ENCODE measurements around the gene MRFAP1L1. TPM values are rescaled to one million over a fixed set of nuclear protein-coding genes. Genes with fewer than 3 reads are reported as not detected.

Gene MRFAP1L1
- total RNA-seq, 1 donor from 2014 or later = 43.0 TPM

DNA sequence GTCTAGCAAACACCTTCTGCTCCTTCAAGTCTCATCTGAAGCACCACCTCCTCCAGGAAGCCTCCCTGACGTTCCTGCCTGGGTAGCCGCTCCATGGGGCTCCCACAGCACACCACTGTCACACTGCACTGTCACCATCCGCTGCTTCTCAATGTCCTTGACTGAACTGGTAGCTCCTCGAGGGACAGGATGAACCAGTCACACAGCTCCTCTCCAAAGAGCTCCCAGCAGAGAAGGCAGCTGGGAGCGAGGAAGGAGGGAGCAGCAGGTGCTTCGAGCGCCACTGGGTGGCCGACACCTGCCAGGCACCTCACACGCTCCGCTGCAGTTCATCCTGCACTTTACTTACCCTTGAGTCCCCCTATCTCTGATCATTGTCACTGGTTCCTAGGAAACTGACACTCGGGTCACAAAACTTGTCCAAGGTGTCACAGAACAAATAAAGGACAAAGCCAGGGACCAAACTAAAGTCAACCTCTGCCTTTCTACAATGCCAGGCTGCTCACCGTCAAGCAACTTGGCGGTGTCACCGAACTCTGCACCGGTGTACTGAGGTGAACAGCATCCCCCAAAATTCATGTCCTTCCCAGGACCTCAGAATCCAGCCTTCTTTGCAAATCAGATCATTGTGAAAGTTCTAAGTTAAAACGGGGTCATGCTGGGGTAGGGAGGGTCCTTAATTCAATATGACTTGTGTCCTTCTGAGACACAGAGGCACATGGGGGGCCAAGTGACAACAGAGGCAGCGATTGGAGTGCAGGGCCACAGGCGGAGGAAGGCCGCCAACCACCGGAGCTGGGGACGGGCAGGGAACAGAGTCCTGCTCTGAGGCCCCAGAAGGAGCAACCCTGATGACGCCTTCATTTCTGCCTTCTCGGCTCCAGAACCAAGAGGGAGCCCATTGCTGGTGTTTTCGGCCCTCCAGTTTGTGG lies 21.5 kb downstream of the MRFAP1L1 start:
- Mint-ChIP-seq H3K36me3 (ENCODE audit: low read depth, unreplicated experiment) (peaks cover 9% of the 10 kb centered on the region), H3K27me3 (ENCODE audit: unreplicated experiment) (peaks cover 11% of the 10 kb centered on the region), H3K27ac (ENCODE audit: unreplicated experiment) (no peak overlapping the region), H3K4me3 (ENCODE audit: unreplicated experiment) (no peak overlapping the region), H3K9me3 (ENCODE audit: unreplicated experiment) (no peaks in the 10 kb centered on the region), H3K4me1 (ENCODE audit: unreplicated experiment) (no peaks in the 10 kb centered on the region)
- no peak for DNase-seq (ENCODE audit: low spot score)
- no peak for TF ChIP-seq CTCF (IDR thresholded peaks at IDR 0.05; ENCODE audit: unreplicated experiment)

DNA sequence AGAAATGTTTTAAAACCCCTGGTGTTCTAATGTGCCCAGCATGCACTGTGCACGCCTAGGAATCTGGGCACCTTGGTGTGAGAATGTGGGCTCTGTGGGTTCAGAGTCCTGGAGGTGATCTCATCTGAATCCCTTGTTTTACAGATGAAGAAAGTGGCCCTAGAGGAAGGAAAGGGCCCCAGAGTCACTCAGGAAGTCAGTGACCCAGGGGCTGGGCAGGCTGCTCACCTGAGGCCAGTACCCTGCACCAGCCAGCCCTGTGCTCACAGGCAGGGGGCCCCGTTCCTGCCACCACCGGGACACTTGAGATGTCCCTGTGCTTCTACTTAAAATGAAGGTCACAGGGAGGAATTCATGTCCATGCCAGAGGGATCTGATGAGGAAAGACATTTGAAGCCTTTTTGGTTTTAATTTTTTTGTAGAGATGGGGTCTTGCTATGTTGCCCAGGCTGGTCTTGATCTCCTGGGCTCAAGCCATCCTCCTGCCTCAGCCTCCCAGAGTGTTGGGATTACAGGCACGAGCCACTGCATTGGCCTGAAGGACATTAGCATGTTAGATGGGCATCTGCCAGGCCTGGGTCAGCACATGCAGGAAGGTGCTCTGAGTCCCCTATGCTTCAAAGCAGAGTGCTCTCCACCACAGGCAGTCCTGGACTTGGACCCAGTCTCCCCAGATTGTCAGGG lies 23.4 kb downstream of the MRFAP1L1 start:
- Mint-ChIP-seq H3K4me3 (ENCODE audit: unreplicated experiment) (no peak overlapping the region), H3K27me3 (ENCODE audit: unreplicated experiment) (peaks cover 11% of the 10 kb centered on the region), H3K36me3 (ENCODE audit: low read depth, unreplicated experiment) (peaks cover 9% of the 10 kb centered on the region), H3K27ac (ENCODE audit: unreplicated experiment) (no peak overlapping the region), H3K9me3 (ENCODE audit: unreplicated experiment) (no peaks in the 10 kb centered on the region), H3K4me1 (ENCODE audit: unreplicated experiment) (no peaks in the 10 kb centered on the region)
- DNase-seq (ENCODE audit: low spot score) = no peak
- no peak for TF ChIP-seq CTCF (IDR thresholded peaks at IDR 0.05; ENCODE audit: unreplicated experiment)

DNA sequence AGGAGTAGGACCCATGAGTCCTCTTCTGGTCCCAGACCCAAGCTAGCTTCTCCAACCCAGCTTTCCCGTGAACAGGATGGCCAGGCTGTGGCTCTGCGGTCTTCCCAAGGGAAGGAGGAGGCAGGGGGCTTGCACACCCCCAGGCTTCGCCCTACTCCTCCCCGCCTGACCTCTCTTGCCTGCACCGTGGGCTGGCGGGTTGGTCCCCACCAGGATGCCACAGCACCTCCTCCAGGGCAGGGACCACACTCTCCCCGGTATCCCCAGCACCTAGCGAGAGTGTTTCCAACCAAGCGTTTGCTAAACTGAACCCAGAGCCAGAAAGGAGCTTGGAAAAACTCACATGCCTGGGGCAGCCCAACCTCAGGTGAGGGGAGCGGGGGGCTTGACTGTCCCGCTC lies 25.0 kb downstream of the MRFAP1L1 start:
- Mint-ChIP-seq H3K36me3 (ENCODE audit: low read depth, unreplicated experiment) (peaks cover 9% of the 10 kb centered on the region), H3K27ac (ENCODE audit: unreplicated experiment) (no peak overlapping the region), H3K9me3 (ENCODE audit: unreplicated experiment) (no peaks in the 10 kb centered on the region), H3K27me3 (ENCODE audit: unreplicated experiment) (peaks cover 10% of the 10 kb centered on the region), H3K4me1 (ENCODE audit: unreplicated experiment) (no peaks in the 10 kb centered on the region), H3K4me3 (ENCODE audit: unreplicated experiment) (no peak overlapping the region)
- TF ChIP-seq CTCF (IDR thresholded peaks at IDR 0.05; ENCODE audit: unreplicated experiment) = no peak
- DNase-seq (ENCODE audit: low spot score) = no peak

DNA sequence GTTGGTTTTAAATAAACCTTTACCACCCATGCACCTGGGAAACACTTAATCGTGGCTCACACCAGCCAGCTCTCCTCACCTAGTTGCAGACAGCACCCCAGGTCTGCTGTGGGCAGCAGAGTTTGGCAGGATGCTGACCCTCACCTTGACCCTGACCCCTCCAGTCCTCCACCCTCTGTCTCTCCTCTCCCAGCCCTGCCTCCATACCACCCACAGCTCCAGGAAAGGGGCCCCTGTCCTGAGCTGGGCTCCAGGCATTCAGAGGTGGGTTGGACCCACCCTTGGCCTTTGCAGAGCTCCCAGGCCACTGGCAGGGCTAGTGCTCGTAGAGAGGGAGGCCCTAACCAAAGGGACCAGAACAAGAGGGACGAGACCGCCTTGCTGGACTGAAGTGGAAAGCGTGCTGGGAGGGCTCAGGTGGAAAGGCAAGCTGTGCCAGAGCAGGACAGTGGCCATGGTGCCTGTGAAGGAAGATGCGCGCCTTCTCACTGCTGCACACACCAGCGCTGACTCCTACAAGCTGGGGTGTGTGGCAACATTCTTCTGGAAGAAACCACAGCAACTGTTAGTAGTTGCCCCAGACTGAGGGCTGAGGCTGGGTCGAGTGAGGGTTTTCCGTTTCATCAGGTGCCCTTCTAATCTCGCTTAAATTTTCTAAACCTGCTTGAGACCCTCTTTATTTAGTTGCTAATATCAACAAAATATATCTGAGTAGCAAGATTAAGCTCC lies 26.6 kb downstream of the MRFAP1L1 start:
- Mint-ChIP-seq H3K27me3 (ENCODE audit: unreplicated experiment) (peaks cover 5% of the 10 kb centered on the region), H3K4me3 (ENCODE audit: unreplicated experiment) (no peak overlapping the region), H3K4me1 (ENCODE audit: unreplicated experiment) (no peaks in the 10 kb centered on the region), H3K36me3 (ENCODE audit: low read depth, unreplicated experiment) (peaks cover 9% of the 10 kb centered on the region), H3K9me3 (ENCODE audit: unreplicated experiment) (no peaks in the 10 kb centered on the region), H3K27ac (ENCODE audit: unreplicated experiment) (no peak overlapping the region)
- no peak for TF ChIP-seq CTCF (IDR thresholded peaks at IDR 0.05; ENCODE audit: unreplicated experiment)
- no peak for DNase-seq (ENCODE audit: low spot score)
